ENCODE results near the gene S100A2. TPM values are rescaled to one million over a fixed set of nuclear protein-coding genes. Genes with fewer than 3 reads are reported as not detected.

The S100A2 gene
- total and polyA plus RNA-seq, 2 experiments from 2014 or later = 1.7 to 8.6 TPM

DNA sequence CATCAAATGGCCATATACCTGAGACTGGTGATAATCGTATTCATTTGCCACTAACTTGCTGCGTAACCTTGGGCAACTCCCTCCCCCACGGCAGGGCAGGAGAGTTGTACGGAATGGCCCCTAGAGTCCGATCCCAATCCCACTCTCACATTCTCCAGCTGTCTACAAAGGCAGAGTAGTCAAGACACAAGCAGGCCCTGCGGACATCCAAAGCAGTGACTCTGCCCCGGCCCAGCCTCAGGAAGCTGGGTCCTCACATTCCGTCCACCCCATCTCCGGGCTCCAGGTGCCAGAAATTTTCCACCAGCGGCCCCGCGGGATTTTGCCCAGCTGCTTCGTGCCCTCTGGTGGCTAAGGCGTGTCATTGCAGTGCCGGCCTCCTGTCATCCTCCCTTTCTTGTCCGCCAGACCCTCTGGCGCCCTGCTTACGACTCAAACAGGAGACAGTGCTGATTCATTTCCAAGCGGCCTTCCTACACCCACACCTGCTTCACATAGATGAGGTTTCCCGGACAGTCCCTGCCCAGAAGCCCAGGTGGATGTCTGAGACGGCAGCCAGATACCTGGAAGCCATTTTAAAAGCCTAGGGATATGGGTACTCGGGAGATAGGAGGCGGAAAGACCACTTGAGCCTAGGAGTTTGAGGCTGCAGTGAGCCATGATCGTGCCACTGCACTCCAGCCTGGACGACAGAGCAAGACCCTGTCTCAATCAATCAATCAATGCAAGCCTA lies 2.9 kb upstream of the S100A2 start:
- H3K36me3 ChIP-seq (ENCODE audit: low read depth) = no peaks in the 10 kb centered on the region
- 8 to 9% methylated on average over 25 of the region's 25 CpGs for WGBS, 2 experiments (ENCODE audit: low coverage in 1 of 2, low lambda C conversion rate in 2 of 2, missing lambda C conversion rate in 2 of 2)
- H3K4me1 ChIP-seq (ENCODE audit: insufficient read depth) = peaks cover 52% of the 10 kb centered on the region
- H3K27me3 ChIP-seq (replicated peaks; ENCODE audit: insufficient read depth) = no peaks in the 10 kb centered on the region
- DNase-seq = peak; percentile 95
- no peaks in the 10 kb centered on the region for H3K9me3 ChIP-seq (ENCODE audit: low read depth)
- H2AFZ ChIP-seq = peak overlapping the region; percentile 87
- H3K9ac ChIP-seq = peak overlapping the region; percentile 92
- TF ChIP-seq EZH2phosphoT487 (IDR thresholded peaks at IDR 0.05; ENCODE audit: insufficient read depth, low read depth) (no peak), EZH2 (IDR thresholded peaks at IDR 0.05; ENCODE audit: insufficient read depth, poor library complexity, severe bottlenecking) (no peak)
- no peaks in the 10 kb centered on the region for H3K79me2 ChIP-seq (ENCODE audit: insufficient read depth)
- peaks cover 34% of the 10 kb centered on the region for H3F3A ChIP-seq (ENCODE audit: insufficient read depth)
- no peaks in the 10 kb centered on the region for H3K9me2 ChIP-seq (ENCODE audit: insufficient read depth)
- H3K4me3 ChIP-seq = peak overlapping the region; percentile 41
- peak overlapping the region; percentile 55 for H3K4me2 ChIP-seq (ENCODE audit: unreplicated experiment)
- peak overlapping the region; percentile 100 for H3K27ac ChIP-seq
- in situ Hi-C loops (cut with MboI) = no loop called here
- no peaks in the 10 kb centered on the region for H4K20me1 ChIP-seq (ENCODE audit: insufficient read depth)

DNA sequence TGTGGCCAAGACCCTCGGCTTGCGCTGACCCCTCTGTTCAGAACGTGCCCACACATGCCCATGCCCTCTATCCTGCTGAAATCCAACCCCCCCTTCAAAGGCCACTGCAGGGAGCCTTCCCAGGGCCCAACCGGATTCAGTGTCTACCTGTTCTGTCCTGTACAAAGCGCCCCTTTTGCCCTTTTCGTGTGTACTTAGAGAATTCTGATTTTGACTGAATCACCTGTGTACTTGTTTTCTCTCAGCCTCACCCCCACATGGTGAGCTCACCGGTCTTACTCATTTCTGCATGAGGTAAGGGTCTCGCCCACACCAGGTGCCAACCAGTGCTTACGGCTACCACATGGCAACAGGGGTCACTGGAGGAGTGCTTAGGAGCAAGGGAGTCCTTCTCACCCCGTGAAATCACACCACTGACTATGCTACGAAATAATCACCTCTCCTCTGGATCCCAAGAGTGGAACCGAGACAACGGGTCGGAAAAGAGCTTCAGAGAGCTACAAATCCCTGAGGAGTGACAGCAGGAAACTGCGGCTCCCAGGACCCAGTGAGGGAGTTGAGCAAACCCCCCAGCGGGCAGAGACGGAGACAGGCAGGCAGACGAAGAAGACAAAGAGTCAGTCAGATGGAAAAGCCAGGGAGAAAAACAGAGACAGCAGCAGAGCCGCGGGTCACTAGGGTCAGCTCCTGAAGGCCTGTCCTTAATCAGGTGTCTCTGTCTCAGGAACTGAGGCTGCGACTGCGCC lies 2.1 kb upstream of the S100A2 start:
- Histone ChIP-seq H4K20me1 (ENCODE audit: insufficient read depth) (no peaks in the 10 kb centered on the region), H3K4me2 (ENCODE audit: unreplicated experiment) (peak overlapping the region; percentile 55)
- in situ Hi-C loops (cut with MboI) = no loop called here

DNA sequence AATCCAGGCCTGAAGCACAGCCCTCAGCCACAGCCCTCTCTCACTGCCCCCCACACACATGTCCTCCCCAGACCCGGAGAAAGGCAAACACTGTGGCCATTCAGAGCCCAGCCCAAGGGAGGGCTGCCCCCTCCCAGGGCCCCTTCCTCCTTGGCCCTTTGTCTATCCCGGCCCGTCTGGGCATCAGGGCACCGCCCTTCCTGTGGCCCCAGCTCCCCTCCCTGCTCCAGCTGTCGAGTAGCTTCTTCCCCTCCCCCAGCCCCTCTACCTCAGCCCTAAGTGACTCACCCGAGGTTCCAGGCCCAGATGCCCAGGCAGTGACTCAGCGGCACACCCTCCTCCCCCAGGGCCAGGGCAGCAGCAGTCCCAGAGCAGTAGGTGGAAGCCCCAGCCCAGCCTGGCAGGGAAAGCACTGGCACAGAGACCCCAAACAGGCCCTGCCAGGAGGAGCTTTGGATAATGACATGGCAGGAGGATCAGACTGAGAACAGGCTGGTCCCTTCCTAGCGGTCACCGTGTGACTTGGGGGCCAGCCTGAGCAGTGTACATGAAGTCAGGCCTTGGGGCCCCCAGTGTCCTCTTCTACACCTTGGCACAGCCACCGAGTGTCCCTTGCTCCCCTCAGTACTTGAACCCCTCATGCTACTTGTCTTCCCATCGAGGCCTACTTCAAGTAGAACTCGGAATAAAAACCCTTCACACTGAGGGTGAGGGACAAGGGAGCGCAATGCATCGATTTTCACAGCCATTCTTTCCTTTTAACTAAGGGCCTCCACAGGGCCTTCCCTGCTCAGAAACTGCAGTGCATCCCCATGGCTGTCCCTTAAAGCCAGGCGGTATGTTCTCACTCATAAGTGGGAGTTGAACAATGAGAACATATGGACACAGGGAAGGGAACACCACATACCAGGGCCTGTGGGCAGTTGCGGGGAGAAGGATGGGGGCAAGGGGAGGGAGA lies 1.0 kb upstream of the S100A2 start:
- H3K9me3 ChIP-seq (ENCODE audit: low read depth) = no peaks in the 10 kb centered on the region
- peaks cover 20% of the 10 kb centered on the region for H3F3A ChIP-seq (ENCODE audit: insufficient read depth)
- H3K4me2 ChIP-seq (ENCODE audit: unreplicated experiment) = peak overlapping the region; percentile 66
- DNase-seq = peak; percentile 100
- peak overlapping the region; percentile 50 for H3K4me3 ChIP-seq
- WGBS, 2 experiments (ENCODE audit: low coverage in 1 of 2, low lambda C conversion rate in 2 of 2, missing lambda C conversion rate in 2 of 2) = 14% methylated on average over 16 of the region's 16 CpGs
- peak overlapping the region; percentile 92 for H3K9ac ChIP-seq
- H3K27ac ChIP-seq = peak overlapping the region; percentile 100
- TF ChIP-seq EZH2 (IDR thresholded peaks at IDR 0.05; ENCODE audit: insufficient read depth, poor library complexity, severe bottlenecking) = no peak
- TF ChIP-seq EZH2phosphoT487 (IDR thresholded peaks at IDR 0.05; ENCODE audit: insufficient read depth, low read depth) = no peak
- no peaks in the 10 kb centered on the region for H3K36me3 ChIP-seq (ENCODE audit: low read depth)
- no peaks in the 10 kb centered on the region for H3K9me2 ChIP-seq (ENCODE audit: insufficient read depth)
- in situ Hi-C loops (cut with MboI) = no loop called here
- H2AFZ ChIP-seq = no peak overlapping the region
- no peaks in the 10 kb centered on the region for H3K79me2 ChIP-seq (ENCODE audit: insufficient read depth)
- peaks cover 38% of the 10 kb centered on the region for H3K4me1 ChIP-seq (ENCODE audit: insufficient read depth)
- H4K20me1 ChIP-seq (ENCODE audit: insufficient read depth) = no peaks in the 10 kb centered on the region
- H3K27me3 ChIP-seq (replicated peaks; ENCODE audit: insufficient read depth) = no peaks in the 10 kb centered on the region

More for the DNA sequence above, 2.1 kb upstream of the S100A2 start:
- H3K9me3 ChIP-seq (ENCODE audit: low read depth) = no peaks in the 10 kb centered on the region
- H3K36me3 ChIP-seq (ENCODE audit: low read depth) = no peaks in the 10 kb centered on the region
- TF ChIP-seq EZH2phosphoT487 (IDR thresholded peaks at IDR 0.05; ENCODE audit: insufficient read depth, low read depth) (no peak), EZH2 (IDR thresholded peaks at IDR 0.05; ENCODE audit: insufficient read depth, poor library complexity, severe bottlenecking) (no peak)
- H3K9ac ChIP-seq = peak overlapping the region; percentile 92
- H3K4me1 ChIP-seq (ENCODE audit: insufficient read depth) = peaks cover 45% of the 10 kb centered on the region
- H2AFZ ChIP-seq = peak overlapping the region; percentile 87
- no peaks in the 10 kb centered on the region for H3K79me2 ChIP-seq (ENCODE audit: insufficient read depth)
- WGBS, 2 experiments (ENCODE audit: low coverage in 1 of 2, low lambda C conversion rate in 2 of 2, missing lambda C conversion rate in 2 of 2) = 40 to 42% methylated on average over 22 of the region's 22 CpGs
- peak; percentile 56 for DNase-seq
- H3K4me3 ChIP-seq = peak overlapping the region; percentile 41
- H3K27ac ChIP-seq = peak overlapping the region; percentile 100
- no peaks in the 10 kb centered on the region for H3K9me2 ChIP-seq (ENCODE audit: insufficient read depth)
- peaks cover 26% of the 10 kb centered on the region for H3F3A ChIP-seq (ENCODE audit: insufficient read depth)
- no peaks in the 10 kb centered on the region for H3K27me3 ChIP-seq (replicated peaks; ENCODE audit: insufficient read depth)

DNA sequence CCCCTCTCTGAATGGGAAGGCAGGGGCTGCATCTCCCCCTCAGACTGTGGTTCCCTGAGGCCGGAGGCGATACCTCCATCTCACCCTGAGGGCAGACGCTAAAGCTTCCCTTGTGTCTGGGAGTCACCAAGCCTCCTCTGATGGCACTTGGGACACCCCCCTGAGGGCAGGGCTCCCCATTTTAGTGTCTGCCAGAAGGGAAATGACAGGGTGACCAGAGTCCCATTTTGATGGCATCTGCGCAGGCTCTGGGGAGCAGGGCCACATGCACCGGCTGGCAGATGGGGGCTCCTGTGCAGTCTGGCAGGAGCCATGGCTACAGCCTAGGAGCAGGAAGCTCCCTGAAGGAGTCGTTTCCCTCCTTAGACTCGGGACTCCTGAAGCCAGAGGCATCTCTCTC lies 1.7 kb downstream of the S100A2 start:
- TF ChIP-seq EZH2phosphoT487 (IDR thresholded peaks at IDR 0.05; ENCODE audit: insufficient read depth, low read depth) = no peak
- TF ChIP-seq EZH2 (IDR thresholded peaks at IDR 0.05; ENCODE audit: insufficient read depth, poor library complexity, severe bottlenecking) = no peak
- peaks cover 15% of the 10 kb centered on the region for H3F3A ChIP-seq (ENCODE audit: insufficient read depth)
- H3K79me2 ChIP-seq (ENCODE audit: insufficient read depth) = no peaks in the 10 kb centered on the region
- peaks cover 36% of the 10 kb centered on the region for H3K4me1 ChIP-seq (ENCODE audit: insufficient read depth)
- H4K20me1 ChIP-seq (ENCODE audit: insufficient read depth) = no peaks in the 10 kb centered on the region
- H3K9me2 ChIP-seq (ENCODE audit: insufficient read depth) = no peaks in the 10 kb centered on the region
- no peak for DNase-seq
- no peak overlapping the region for H3K9ac ChIP-seq
- no peaks in the 10 kb centered on the region for H3K9me3 ChIP-seq (ENCODE audit: low read depth)
- no peak overlapping the region for H2AFZ ChIP-seq
- H3K4me2 ChIP-seq (ENCODE audit: unreplicated experiment) = no peak overlapping the region
- H3K4me3 ChIP-seq = no peak overlapping the region
- no peak overlapping the region for H3K27ac ChIP-seq
- in situ Hi-C loops (cut with MboI) = no loop called here
- H3K27me3 ChIP-seq (replicated peaks; ENCODE audit: insufficient read depth) = no peaks in the 10 kb centered on the region
- no peaks in the 10 kb centered on the region for H3K36me3 ChIP-seq (ENCODE audit: low read depth)
- 85 to 86% methylated on average over 7 of the region's 7 CpGs for WGBS, 2 experiments (ENCODE audit: low coverage in 1 of 2, low lambda C conversion rate in 2 of 2, missing lambda C conversion rate in 2 of 2)
